ENCODE results near the gene RNF213.

Gene RNF213

DNA sequence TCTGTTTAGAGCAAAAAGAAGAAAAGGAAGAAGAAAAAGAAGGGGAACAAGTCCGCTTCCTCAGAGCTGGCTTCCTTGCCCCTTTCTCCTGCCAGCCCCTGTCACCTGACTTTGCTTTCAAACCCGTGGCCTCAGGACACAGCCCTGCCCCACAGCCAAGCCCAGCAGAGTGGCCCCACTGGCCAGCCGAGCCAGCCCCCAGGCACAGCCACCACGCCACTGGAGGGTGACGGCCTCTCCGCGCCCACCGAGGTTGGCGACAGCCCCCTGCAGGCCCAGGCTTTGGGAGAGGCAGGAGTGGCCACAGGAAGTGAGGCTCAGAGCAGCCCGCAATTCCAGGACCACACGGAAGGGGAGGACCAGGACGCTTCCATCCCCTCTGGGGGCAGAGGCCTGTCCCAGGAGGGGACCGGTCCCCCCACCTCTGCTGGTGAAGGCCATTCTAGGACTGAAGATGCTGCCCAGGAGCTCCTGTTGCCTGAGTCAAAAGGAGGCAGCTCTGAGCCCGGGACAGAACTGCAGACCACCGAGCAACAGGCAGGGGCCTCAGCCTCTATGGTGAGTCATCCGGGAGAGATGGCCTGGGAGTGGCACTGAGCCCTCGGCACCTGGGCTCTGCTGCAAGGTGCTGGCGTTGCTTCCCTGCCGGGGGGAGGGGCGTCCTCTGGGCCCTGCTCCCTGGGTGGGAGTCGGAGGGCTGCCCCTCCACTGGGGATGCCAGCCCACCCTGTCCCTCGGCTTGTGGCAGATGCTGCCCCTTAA lies 27.3 kb downstream of the RNF213 start:
- no peak for DNase-seq (ENCODE audit: low read depth)
- H3K4me3 ChIP-seq (ENCODE audit: low read length) = no peak overlapping the region

DNA sequence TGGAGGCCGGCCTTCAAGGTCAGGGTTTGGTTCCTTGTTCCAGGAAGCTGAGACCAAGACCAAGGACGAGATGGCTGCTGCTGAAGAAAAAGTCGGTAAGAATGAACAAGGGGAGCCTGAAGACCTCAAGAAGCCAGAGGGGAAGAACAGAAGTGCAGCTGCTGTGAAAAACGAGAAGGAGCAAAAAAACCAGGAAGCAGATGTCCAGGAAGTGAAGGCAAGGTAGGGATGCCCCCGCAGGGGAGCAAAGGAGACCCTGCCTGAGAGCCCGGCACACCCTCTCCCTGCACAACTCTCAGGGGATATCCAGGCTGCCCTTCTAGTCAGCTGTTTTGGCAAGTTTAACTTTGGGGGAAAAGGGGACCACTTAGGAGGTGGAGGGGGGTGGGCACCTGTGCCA lies 29.0 kb downstream of the RNF213 start:
- no peak overlapping the region for H3K4me3 ChIP-seq (ENCODE audit: low read length)
- TF ChIP-seq CTCF (conservative IDR thresholded peaks at IDR 0.05; ENCODE audit: low read depth, low read length) = no peak
- DNase-seq (ENCODE audit: low read depth) = no peak

More for the DNA sequence above, 27.3 kb downstream of the RNF213 start:
- no peak for TF ChIP-seq CTCF (conservative IDR thresholded peaks at IDR 0.05; ENCODE audit: low read depth, low read length)

GRCh38 chr17:80290156-80290555 lies 29.5 kb downstream of the RNF213 start:
- no peak for DNase-seq (ENCODE audit: low read depth)
- TF ChIP-seq CTCF (conservative IDR thresholded peaks at IDR 0.05; ENCODE audit: low read depth, low read length) = no peak
- no peak overlapping the region for H3K4me3 ChIP-seq (ENCODE audit: low read length)

DNA sequence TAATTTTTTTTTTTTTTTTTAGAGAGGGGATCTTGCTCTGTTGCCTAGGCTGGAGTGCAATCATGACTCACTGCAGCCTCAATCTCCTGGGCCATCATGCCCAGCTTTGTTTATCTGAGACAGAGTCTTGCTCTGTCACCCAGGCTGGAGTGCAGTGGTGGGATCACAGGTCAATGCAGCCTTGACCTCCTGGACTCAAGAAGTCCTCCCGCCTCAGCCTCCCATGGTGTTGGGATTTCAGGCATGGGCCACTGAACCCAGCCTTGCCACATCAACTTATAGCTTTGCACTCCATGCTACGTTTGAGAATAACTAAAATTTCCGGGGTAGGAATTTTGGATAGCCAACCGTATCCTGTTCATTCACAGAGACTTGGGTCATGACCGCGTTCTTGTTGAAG lies 30.6 kb downstream of the RNF213 start:
- DNase-seq (ENCODE audit: low read depth) = no peak
- no peak for TF ChIP-seq CTCF (conservative IDR thresholded peaks at IDR 0.05; ENCODE audit: low read depth, low read length)

GRCh38 chr17:80291691-80292487 lies 31.2 kb downstream of the RNF213 start:
- TF ChIP-seq CTCF (conservative IDR thresholded peaks at IDR 0.05; ENCODE audit: low read depth, low read length) = no peak
- DNase-seq (ENCODE audit: low read depth) = no peak
- H3K4me3 ChIP-seq (ENCODE audit: low read length) = no peak overlapping the region

More for the DNA sequence above, 30.6 kb downstream of the RNF213 start:
- no peak overlapping the region for H3K4me3 ChIP-seq (ENCODE audit: low read length)

DNA sequence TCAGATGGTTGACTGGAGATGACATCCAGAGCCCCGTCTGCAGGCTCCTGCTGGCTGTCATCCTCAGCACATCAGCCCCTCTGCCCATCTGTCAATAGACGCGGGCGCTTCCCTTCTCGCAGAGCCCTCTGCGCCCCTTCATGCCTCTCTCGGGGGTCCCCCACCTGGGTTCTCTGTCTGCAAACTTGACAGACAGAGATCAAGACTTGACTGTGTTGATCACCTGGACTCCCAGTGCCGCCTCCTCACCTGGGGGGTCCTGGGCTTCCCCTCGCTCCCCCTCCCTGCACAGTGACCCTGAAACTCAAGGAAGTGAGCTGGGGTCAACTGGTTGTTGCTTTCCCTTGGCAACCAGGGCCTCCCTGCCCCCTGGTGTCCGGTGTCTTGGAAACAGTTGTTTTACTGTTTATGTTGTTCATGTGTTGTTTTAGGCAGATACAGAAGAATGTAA lies 31.9 kb downstream of the RNF213 start:
- DNase-seq (ENCODE audit: low read depth) = no peak
- no peak overlapping the region for H3K4me3 ChIP-seq (ENCODE audit: low read length)
- TF ChIP-seq CTCF (conservative IDR thresholded peaks at IDR 0.05; ENCODE audit: low read depth, low read length) = peak; percentile 15
